SK-N-SH (cell line): ENCODE data around the gene E4F1. TPM values are rescaled to one million over a fixed set of nuclear protein-coding genes. Genes with fewer than 3 reads are reported as not detected.

Experiments
- EZH2phosphoT487 ChIP-seq: fragments of 200-600 bp; sonication (generic); IDR thresholded peaks from 2 replicates; pipeline ENCODE4 v1.6.1; 2017; ENCODE audit warnings: low read depth, mixed run types, mild to moderate bottlenecking, antibody characterized with exemption, moderate library complexity, borderline replicate concordance
- JUND ChIP-seq: IDR thresholded peaks from 2 replicates; pipeline ENCODE4 v1.4.0; 2012
- MEF2A ChIP-seq: IDR thresholded peaks from 2 replicates; pipeline ENCODE4 v1.4.0; 2012; ENCODE audit warnings: low read depth, borderline replicate concordance
- RCOR1 ChIP-seq: fragments of 150-350 bp; IDR thresholded peaks from 2 replicates; pipeline ENCODE4 v1.6.1; 2017; ENCODE audit warnings: antibody characterized with exemption, low read length
- RFX5 ChIP-seq: IDR thresholded peaks from 2 replicates; pipeline ENCODE4 v1.6.1; 2012; ENCODE audit warnings: mild to moderate bottlenecking, improper control_type of control experiment, low read length
- polyA plus RNA-seq, 3 experiments: library from polyadenylated mRNA; depleted of rRNA; stranded (reverse); fragments of >200 nt; gene quantifications; 2 replicates each; pipeline ENCODE4 v1.2.3, GENCODE V29; 2012
- small RNA-seq, 7 experiments: library from RNA; depleted of rRNA; stranded (forward); fragments of <200 nt; gene quantifications; one replicate each; pipeline ENCODE3, GENCODE V24; 2012

The E4F1 gene
- polyA plus RNA-seq, 1 of the 3 experiments (the other 2 are of a cell fraction): 33.0 TPM

DNA sequence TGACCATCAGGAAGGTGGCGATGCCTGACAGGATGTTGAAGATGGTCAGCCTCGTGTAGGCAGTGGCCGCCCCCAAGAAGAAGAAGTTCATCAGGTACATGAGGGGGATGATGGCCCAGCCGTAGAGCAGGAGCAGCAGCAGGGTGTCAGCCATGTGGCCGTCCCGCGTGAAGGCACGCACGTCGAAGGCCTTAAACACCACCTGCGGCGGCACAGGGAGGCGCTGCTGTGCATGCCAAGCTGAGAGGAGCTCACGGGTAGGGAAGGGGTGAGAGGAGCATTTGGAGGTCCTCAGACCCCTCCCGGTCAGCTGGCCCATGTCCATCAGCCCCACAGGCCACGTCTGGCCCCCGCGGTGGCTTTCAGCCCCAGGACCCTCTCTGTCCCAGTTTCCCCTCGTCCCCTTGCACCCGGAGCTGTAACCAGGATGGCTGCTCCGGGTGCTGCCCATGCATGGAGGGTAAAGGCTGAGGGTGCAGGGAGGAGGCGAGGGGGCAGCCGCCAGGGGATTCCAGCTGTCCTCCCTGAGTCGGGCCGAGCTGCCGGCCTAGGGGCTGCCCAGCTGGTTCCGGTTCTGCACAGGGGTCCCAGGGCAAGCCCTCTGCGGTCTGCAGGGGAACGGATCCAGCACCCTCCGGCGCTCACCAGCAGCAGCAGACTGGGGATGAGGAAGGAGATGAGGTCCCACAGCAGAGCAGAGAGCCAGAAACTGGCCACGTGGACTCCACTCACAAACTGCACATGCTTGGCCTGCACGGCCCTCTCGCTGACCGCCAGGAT, 61.6 kb downstream of the E4F1 start (continued):
- TF ChIP-seq JUND: no peak
- no peak for TF ChIP-seq MEF2A
- TF ChIP-seq RCOR1: no peak
- TF ChIP-seq EZH2phosphoT487: no peak
- no peak for TF ChIP-seq RFX5

Small RNAs within 50 kb of the gene (small RNA-seq; reads per million reads assigned to genes)
- gene MIR3677 (0 to 13.6 (median 2.2) reads per million in 7 experiments), gene MIR4717 (0 reads per million in 7 experiments)

Other genes starting within 250 kb of the E4F1 start
- 0.19 and 0.21 TPM in 2 replicates for gene NOXO1, start 242.1 kb upstream of the E4F1 start, polyA plus RNA-seq (2012; rRNA removed)
- 13.3 and 20.4 TPM in 2 replicates for gene GFER, start 239.4 kb upstream of the E4F1 start, polyA plus RNA-seq (2012; rRNA removed)
- gene SYNGR3, start 233.6 kb upstream of the E4F1 start, polyA plus RNA-seq (2012; rRNA removed): 10.7 and 10.8 TPM in 2 replicates
- 38.1 and 47.8 TPM in 2 replicates for gene ZNF598, start 213.8 kb upstream of the E4F1 start, polyA plus RNA-seq (2012; rRNA removed)
- 0.62 and 1.1 TPM in 2 replicates for gene NPW, start 203.8 kb upstream of the E4F1 start, polyA plus RNA-seq (2012; rRNA removed)
- 45.2 and 53.8 TPM in 2 replicates for gene NHERF2, start 196.7 kb upstream of the E4F1 start, polyA plus RNA-seq (2012; rRNA removed)
- 72.9 and 77.3 TPM in 2 replicates for gene NTHL1, start 175.8 kb upstream of the E4F1 start, polyA plus RNA-seq (2012; rRNA removed)
- gene TSC2, start 175.6 kb upstream of the E4F1 start, polyA plus RNA-seq (2012; rRNA removed): 76.7 and 96.1 TPM in 2 replicates
- 39.8 and 47.4 TPM in 2 replicates for gene PKD1, start 87.7 kb upstream of the E4F1 start, polyA plus RNA-seq (2012; rRNA removed)
- 14.3 and 19.5 TPM in 2 replicates for gene RAB26, start 75.0 kb upstream of the E4F1 start, polyA plus RNA-seq (2012; rRNA removed)
- gene TRAF7, start 67.8 kb upstream of the E4F1 start, polyA plus RNA-seq (2012; rRNA removed): 69.9 and 73.0 TPM in 2 replicates
- gene CASKIN1, start 27.0 kb upstream of the E4F1 start, polyA plus RNA-seq (2012; rRNA removed): 1.4 and 1.7 TPM in 2 replicates
- gene MLST8, start 18.1 kb upstream of the E4F1 start, polyA plus RNA-seq (2012; rRNA removed): 70.3 and 85.4 TPM in 2 replicates
- gene BRICD5, start 12.7 kb upstream of the E4F1 start, polyA plus RNA-seq (2012; rRNA removed): 2.3 and 3.4 TPM in 2 replicates
- 10.3 and 10.8 TPM in 2 replicates for gene PGP, start 8.8 kb upstream of the E4F1 start, polyA plus RNA-seq (2012; rRNA removed)
- gene DNASE1L2, start 12.9 kb downstream of the E4F1 start, polyA plus RNA-seq (2012; rRNA removed): 2.4 and 2.5 TPM in 2 replicates
- 53.3 and 61.8 TPM in 2 replicates for gene ECI1, start 28.0 kb downstream of the E4F1 start, polyA plus RNA-seq (2012; rRNA removed)
- gene RNPS1, start 44.5 kb downstream of the E4F1 start, polyA plus RNA-seq (2012; rRNA removed): 227 and 277 TPM in 2 replicates
- 6.9 and 9.9 TPM in 2 replicates for gene ABCA3, start 117.1 kb downstream of the E4F1 start, polyA plus RNA-seq (2012; rRNA removed)
- 3.8 and 4.6 TPM in 2 replicates for gene CCNF, start 205.9 kb downstream of the E4F1 start, polyA plus RNA-seq (2012; rRNA removed)
- gene TEDC2, start 236.5 kb downstream of the E4F1 start, polyA plus RNA-seq (2012; rRNA removed): 15.6 and 16.5 TPM in 2 replicates
- 0.26 and 0.28 TPM in 2 replicates for gene NTN3, start 247.7 kb downstream of the E4F1 start, polyA plus RNA-seq (2012; rRNA removed)